HUES6 (cell line): ENCODE data around the gene CLEC19A.

Experiments
- H3K27ac ChIP-seq: 2 replicates; pipeline ENCODE4 v1.7.0; 2013; ENCODE audit warnings: low read depth, mild to moderate bottlenecking, low read length, inconsistent platforms
- H3K27me3 ChIP-seq: 2 replicates; pipeline ENCODE4 v1.6.1; 2013; ENCODE audit warnings: low read length; ENCODE audit not compliant: control insufficient read depth, insufficient read depth
- H3K36me3 ChIP-seq: 2 replicates; pipeline ENCODE4 v1.6.1; 2013; ENCODE audit warnings: low read length; ENCODE audit not compliant: control insufficient read depth, insufficient read depth
- H3K4me1 ChIP-seq: 2 replicates; pipeline ENCODE4 v1.6.1; 2013; ENCODE audit warnings: low read length; ENCODE audit not compliant: control insufficient read depth, insufficient read depth
- H3K4me3 ChIP-seq: 2 replicates; pipeline ENCODE4 v1.5.1; 2013; ENCODE audit warnings: low read depth, low read length
- H3K9ac ChIP-seq: one replicate; pipeline ENCODE4 v1.6.1; 2013; ENCODE audit warnings: mild to moderate bottlenecking, low read length
- H3K9me3 ChIP-seq: 2 replicates; pipeline ENCODE4 v1.6.1; 2013; ENCODE audit warnings: low read depth, low read length; ENCODE audit not compliant: control insufficient read depth, insufficient read depth

The CLEC19A gene

DNA sequence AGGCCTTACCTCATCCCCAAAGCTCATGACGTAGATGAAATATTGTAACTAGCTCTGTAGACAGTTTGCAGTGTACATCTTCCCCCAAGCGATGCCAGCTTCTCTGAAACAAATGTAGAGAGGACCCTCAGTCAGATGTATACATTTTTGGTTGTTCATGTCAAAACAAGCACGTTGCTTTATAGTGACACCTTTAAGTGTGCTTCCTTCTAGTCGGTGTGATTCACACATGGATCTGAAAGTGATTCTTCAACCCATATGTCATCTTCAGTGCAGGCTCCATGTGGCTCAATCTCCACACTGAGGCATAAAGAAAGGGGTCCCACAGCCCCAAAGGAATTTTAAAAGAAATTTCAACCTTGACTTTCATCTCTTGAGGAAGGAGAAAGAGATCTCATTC lies 30.9 kb upstream of the CLEC19A start:
- H3K36me3 ChIP-seq: no peaks in the 10 kb centered on the region
- no peak overlapping the region for H3K27ac ChIP-seq
- H3K4me1 ChIP-seq: peaks cover 9% of the 10 kb centered on the region
- no peak overlapping the region for H3K9ac ChIP-seq
- no peaks in the 10 kb centered on the region for H3K9me3 ChIP-seq
- no peaks in the 10 kb centered on the region for H3K27me3 ChIP-seq
- no peak overlapping the region for H3K4me3 ChIP-seq

DNA sequence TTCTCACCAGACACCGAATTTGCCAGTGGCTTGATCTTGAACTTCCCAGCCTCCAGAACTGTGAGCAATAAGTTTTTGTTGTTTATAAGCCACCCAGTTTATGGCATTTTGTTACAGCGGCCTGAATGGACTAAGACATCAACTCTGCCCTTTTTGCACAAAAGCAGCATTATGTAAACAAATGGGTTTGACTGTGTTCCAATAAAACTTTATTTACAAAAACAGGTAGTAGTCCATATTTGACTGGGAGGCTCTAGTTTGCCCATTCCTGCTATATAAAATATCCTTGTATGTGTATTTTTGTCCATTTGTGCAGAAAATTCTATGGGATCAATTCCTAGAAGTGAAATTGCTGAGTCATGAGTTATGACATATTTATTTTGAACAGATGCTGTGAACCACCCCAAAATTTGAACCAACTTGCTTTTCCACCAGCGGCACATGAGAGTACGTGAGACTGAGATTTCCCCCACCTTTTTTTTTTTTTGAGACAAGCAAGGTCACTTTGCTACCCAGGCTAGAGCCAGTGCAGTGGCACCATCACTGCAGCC lies 21.3 kb upstream of the CLEC19A start:
- Histone ChIP-seq H3K27ac (no peak overlapping the region), H3K4me1 (no peaks in the 10 kb centered on the region), H3K9ac (no peak overlapping the region), H3K27me3 (no peaks in the 10 kb centered on the region), H3K9me3 (peaks cover 10% of the 10 kb centered on the region; the same call in 1 of the 2 replicates), H3K4me3 (no peak overlapping the region), H3K36me3 (no peaks in the 10 kb centered on the region)

- no peaks in the 10 kb centered on the region for H3K27me3 ChIP-seq
- H3K4me3 ChIP-seq: no peak overlapping the region
- H3K4me1 ChIP-seq: no peaks in the 10 kb centered on the region
- no peaks in the 10 kb centered on the region for H3K36me3 ChIP-seq
- peaks cover 10% of the 10 kb centered on the region; the same call in 1 of the 2 replicates for H3K9me3 ChIP-seq
- no peak overlapping the region for H3K27ac ChIP-seq
- no peak overlapping the region for H3K9ac ChIP-seq
Measured at GRCh38 chr16:19265380-19265930, 20.1 kb upstream of the CLEC19A start.

DNA sequence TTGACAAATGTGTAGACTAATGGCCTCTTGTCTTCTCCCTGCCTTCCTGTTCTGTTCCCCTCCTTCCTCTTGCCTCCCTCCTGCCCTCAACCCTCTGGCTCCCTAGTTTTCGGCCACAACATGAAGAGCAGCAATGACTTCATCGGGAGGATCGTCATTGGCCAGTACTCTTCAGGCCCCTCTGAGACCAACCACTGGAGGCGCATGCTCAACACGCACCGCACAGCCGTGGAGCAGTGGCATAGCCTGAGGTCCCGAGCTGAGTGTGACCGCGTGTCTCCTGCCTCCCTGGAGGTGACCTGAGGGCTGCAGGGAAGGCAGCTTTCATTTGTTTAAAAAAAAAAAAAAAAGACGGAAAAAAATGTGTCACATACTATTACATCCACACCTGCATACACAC lies 18.8 kb upstream of the CLEC19A start:
- Histone ChIP-seq H3K27ac (no peak overlapping the region), H3K27me3 (no peaks in the 10 kb centered on the region), H3K4me1 (no peaks in the 10 kb centered on the region), H3K9me3 (peaks cover 10% of the 10 kb centered on the region; the same call in 1 of the 2 replicates), H3K9ac (no peak overlapping the region), H3K4me3 (no peak overlapping the region), H3K36me3 (no peaks in the 10 kb centered on the region)

DNA sequence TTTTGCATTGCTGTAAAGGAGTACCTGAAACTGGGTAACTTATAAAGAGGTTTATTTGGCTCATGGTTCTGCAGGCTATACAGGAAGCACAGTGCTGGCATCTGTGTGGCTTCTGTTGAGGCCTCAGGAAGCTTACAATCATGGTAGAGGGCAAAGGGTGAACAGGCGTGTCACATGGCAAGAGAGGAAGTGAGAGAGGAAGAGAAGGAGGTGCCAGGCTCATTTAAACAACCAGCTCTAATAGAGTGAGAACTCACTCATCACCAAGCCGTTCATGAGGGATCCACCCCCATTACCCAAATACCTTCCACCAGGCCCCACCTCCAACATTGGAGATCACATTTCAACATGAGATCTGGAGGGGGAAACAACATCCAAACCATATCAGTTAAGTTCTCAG lies 16.4 kb upstream of the CLEC19A start:
- no peak overlapping the region for H3K4me3 ChIP-seq
- H3K27me3 ChIP-seq: no peaks in the 10 kb centered on the region
- peaks cover 6% of the 10 kb centered on the region; the same call in 1 of the 2 replicates for H3K9me3 ChIP-seq
- no peak overlapping the region for H3K9ac ChIP-seq
- H3K36me3 ChIP-seq: no peaks in the 10 kb centered on the region
- H3K4me1 ChIP-seq: no peaks in the 10 kb centered on the region
- H3K27ac ChIP-seq: no peak overlapping the region

GRCh38 chr16:19274165-19274797 lies 11.2 kb upstream of the CLEC19A start:
- Histone ChIP-seq H3K27me3 (no peaks in the 10 kb centered on the region), H3K9me3 (0 out of 2 replicates have a peak, but pooled peaks cover 5% of the 10 kb centered on the region), H3K27ac (no peak overlapping the region), H3K9ac (no peak overlapping the region), H3K4me3 (no peak overlapping the region), H3K36me3 (no peaks in the 10 kb centered on the region), H3K4me1 (no peaks in the 10 kb centered on the region)

DNA sequence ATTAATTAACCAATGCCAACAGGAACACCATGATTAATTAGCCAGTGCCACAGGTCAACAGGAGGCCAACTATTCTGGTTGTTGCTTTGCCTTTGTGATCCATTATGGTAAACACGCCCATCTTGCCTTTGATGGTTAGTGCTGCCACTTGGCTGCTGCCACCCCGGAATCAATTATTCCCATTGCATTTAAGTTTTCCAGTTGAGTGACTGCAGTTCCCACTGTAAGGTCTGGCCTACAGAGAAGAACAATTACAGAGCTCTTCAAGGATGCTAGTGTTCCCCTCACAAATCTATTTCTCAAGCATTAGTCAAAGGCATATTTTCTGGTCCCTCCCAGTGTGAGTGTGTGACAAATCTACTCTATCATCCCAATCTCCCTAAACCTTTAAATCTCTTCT lies 7.1 kb upstream of the CLEC19A start:
- H3K36me3 ChIP-seq: no peaks in the 10 kb centered on the region
- H3K9ac ChIP-seq: no peak overlapping the region
- no peaks in the 10 kb centered on the region for H3K4me1 ChIP-seq
- H3K4me3 ChIP-seq: no peak overlapping the region
- no peak overlapping the region for H3K27ac ChIP-seq
- 0 out of 2 replicates have a peak, but pooled peaks cover 5% of the 10 kb centered on the region for H3K9me3 ChIP-seq
- no peaks in the 10 kb centered on the region for H3K27me3 ChIP-seq

DNA sequence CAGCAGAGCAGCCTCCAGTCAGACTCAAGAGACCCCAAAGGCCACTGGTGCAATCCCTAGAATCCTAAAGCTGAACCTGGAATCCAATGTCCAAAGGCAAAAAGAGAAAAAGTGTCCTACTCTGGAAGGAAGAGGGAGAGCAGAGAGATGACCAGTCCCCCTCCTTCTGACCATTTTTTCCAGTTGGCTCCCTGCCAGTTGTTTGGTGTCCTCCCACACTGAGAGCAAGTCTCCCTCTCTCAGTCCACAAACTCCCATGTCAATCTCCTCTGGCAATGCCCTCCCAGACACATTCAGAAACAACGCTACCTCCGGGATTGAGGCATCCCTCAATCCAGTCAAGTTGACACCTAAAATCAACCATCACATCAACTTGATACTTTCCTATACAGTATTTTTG lies 4.3 kb upstream of the CLEC19A start:
- Histone ChIP-seq H3K9me3 (0 out of 2 replicates have a peak, but pooled peaks cover 5% of the 10 kb centered on the region), H3K27ac (no peak overlapping the region), H3K4me3 (no peak overlapping the region), H3K27me3 (no peaks in the 10 kb centered on the region), H3K9ac (no peak overlapping the region), H3K4me1 (no peaks in the 10 kb centered on the region), H3K36me3 (no peaks in the 10 kb centered on the region)

DNA sequence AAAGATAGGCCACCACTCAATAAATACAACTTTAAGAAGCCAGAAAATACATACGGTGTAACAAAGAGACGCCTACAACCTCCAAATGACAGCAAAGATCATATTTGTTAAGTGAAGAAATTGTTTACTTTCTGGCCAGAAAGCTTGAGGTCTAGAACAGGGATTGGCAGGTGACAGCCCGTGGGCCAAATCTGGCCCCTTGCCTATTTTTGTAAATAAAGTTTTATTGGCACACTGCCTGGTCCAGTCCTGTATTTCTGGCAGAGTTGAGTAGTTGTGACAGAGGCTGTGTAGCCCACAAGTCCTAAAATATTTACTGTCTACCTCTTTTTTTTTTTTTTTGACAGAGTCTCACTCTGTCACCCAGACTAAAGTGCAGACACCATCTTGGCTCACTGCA lies 3.4 kb upstream of the CLEC19A start:
- Histone ChIP-seq H3K4me1 (no peaks in the 10 kb centered on the region), H3K36me3 (no peaks in the 10 kb centered on the region), H3K27me3 (no peaks in the 10 kb centered on the region), H3K9me3 (peaks cover 6% of the 10 kb centered on the region; the same call in 1 of the 2 replicates), H3K27ac (no peak overlapping the region), H3K9ac (no peak overlapping the region), H3K4me3 (no peak overlapping the region)

DNA sequence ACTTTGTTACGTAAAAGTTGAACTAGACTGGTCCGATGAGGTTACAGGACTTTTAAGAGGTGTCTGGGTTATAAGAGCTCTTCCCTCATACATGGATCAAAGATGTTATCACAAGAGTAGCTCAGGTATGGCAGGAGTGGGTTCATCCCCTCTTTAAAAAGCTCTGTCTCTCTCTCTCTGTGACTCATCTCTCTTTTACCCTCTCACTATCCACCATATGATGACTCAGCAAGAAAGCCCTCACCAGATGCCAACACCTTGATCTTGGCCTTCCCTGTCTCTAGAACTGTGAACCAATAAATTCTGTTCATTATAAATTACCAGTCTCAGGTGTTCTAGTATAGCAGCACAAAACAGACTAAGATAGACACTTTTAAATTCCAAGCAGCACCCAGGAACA lies 1.9 kb upstream of the CLEC19A start:
- Histone ChIP-seq H3K4me3 (no peak overlapping the region), H3K9ac (no peak overlapping the region), H3K27me3 (no peaks in the 10 kb centered on the region), H3K9me3 (peaks cover 5% of the 10 kb centered on the region; the same call in 1 of the 2 replicates), H3K4me1 (peaks cover 11% of the 10 kb centered on the region), H3K27ac (no peak overlapping the region), H3K36me3 (no peaks in the 10 kb centered on the region)

DNA sequence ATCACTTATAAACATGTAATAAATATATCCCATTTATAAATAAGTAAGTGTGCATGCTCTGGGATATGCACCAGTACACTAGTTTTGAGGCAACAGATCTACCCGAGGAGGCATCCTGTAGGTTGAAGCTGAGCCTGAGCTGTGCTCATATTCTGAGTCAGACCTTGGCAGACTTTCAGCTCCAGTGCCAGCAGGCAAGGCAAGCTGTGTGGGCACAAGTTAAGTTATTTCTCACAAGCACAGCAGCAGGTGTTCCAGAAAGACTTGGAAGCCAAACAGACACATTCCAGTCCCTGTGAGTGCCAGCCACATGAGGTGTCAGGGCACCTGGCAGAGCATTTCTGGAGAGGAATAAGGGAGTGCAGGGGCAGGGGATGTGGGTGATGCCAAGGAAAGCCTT lies 1.3 kb upstream of the CLEC19A start:
- Histone ChIP-seq H3K27me3 (no peaks in the 10 kb centered on the region), H3K4me3 (no peak overlapping the region), H3K4me1 (peaks cover 11% of the 10 kb centered on the region), H3K36me3 (no peaks in the 10 kb centered on the region), H3K9me3 (peaks cover 5% of the 10 kb centered on the region; the same call in 1 of the 2 replicates), H3K9ac (no peak overlapping the region), H3K27ac (no peak overlapping the region)
